IPS-20b (cell line): Measurements from ENCODE around the gene KRTAP10-8.
"Not testable (repeated sequence)": the region's sequence is repeated elsewhere in the genome, so short reads cannot be mapped to it uniquely, and the experiment has no call there.

ENCODE experiments used
- H3K27ac ChIP-seq: one replicate; pipeline ENCODE4 v1.5.1; 2013; ENCODE audit warnings: low read length
- H3K27me3 ChIP-seq: 2 replicates; pipeline ENCODE4 v1.6.1; 2013; ENCODE audit warnings: mild to moderate bottlenecking, low read length, inconsistent platforms; ENCODE audit not compliant: insufficient read depth
- H3K36me3 ChIP-seq: 2 replicates; pipeline ENCODE4 v1.6.1; 2013; ENCODE audit warnings: low read depth, mild to moderate bottlenecking, inconsistent platforms, low read length, moderate library complexity; ENCODE audit not compliant: insufficient read depth
- H3K4me1 ChIP-seq: 2 replicates; pipeline ENCODE4 v1.6.1; 2013; ENCODE audit warnings: mild to moderate bottlenecking, control low read depth, inconsistent platforms, low read length, moderate library complexity; ENCODE audit not compliant: insufficient read depth
- H3K4me3 ChIP-seq: 2 replicates; pipeline ENCODE4 v1.5.1; 2013; ENCODE audit warnings: mild to moderate bottlenecking, low read length, inconsistent platforms
- H3K9ac ChIP-seq: 2 replicates; pipeline ENCODE4 v1.6.1; 2013; ENCODE audit warnings: low read depth, mild to moderate bottlenecking, inconsistent platforms, low read length, moderate library complexity
- H3K9me3 ChIP-seq: 2 replicates; pipeline ENCODE4 v1.6.1; 2013; ENCODE audit warnings: mild to moderate bottlenecking, low read depth, low read length, inconsistent platforms; ENCODE audit not compliant: insufficient read depth

The KRTAP10-8 gene

DNA sequence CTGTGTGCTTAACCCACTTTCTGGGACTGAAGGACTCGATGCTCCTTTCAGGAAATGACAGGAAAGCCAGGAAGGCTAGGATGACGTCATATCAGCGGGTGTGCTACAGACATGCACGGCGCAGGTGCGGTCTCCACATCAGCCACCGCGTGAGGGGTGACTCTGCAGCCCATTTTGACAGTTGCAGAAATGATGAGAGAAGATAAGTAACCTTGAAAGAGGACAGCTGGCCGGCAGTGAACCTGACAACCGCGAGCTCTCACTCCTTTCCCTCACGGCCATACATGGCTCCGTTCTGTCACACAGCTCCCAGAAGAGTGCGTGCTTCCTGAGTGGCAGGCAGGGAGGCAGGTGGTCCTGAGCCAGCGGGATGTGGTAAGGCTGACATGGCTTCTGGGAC lies 29.8 kb upstream of the KRTAP10-8 start:
- Histone ChIP-seq H3K27ac (no peak overlapping the region), H3K4me3 (no peak overlapping the region), H3K9ac (no peak overlapping the region), H3K4me1 (no peaks in the 10 kb centered on the region), H3K36me3 (no peaks in the 10 kb centered on the region), H3K27me3 (no peaks in the 10 kb centered on the region), H3K9me3 (peaks cover 3% of the 10 kb centered on the region; the same call in 1 of the 2 replicates)

- H3K36me3 ChIP-seq, result no peaks in the 10 kb centered on the region
- H3K27ac ChIP-seq, result no peak overlapping the region
- H3K9me3 ChIP-seq, result no peaks in the 10 kb centered on the region
Observed at GRCh38 chr21:44583089-44583799, 28.6 kb upstream of the KRTAP10-8 start.

DNA sequence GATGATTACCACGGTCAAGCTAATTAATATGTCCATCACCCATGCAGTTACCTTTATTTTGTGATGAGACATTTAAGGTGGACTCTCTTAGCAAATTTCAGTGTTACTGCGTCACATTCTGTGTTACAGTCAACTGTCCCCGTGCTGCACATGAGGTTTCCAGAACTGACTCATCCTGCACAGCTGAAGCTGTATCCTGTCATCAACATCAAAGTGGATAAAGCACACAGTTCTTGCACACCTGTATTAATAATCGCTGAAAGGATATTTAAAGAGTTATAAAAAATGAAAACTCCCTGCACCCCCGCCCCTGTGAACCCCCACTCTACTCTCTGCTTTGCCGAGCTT lies 28.1 kb upstream of the KRTAP10-8 start:
- no peak overlapping the region for H3K9ac ChIP-seq
- H3K4me3 ChIP-seq, result no peak overlapping the region
- H3K27me3 ChIP-seq, result no peaks in the 10 kb centered on the region
- H3K36me3 ChIP-seq, result no peaks in the 10 kb centered on the region
- no peaks in the 10 kb centered on the region for H3K4me1 ChIP-seq
- no peaks in the 10 kb centered on the region for H3K9me3 ChIP-seq
- no peak overlapping the region for H3K27ac ChIP-seq

More at GRCh38 chr21:44583089-44583799, 28.6 kb upstream of the KRTAP10-8 start:
- Histone ChIP-seq H3K27me3 (no peaks in the 10 kb centered on the region), H3K4me1 (no peaks in the 10 kb centered on the region), H3K4me3 (no peak overlapping the region), H3K9ac (no peak overlapping the region)

DNA sequence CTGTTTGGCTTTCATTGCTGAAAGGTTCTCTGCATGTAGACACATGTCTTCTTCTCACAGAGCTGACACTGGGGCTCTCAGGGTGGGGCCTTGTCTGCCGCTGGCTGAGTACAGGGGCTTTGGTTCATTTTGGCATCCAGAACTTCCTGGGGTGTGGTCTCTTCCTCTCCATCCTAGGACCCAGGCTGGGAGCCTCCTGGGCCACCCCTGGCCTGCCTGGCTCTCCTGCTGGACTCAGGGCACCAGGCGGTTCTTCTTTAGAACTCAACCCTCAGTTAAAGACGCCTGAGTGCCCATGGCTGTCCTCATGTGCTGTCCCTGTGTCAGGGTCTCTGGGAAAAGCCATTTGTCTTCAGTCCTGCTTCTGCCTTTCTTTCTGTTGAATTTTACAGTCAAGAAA lies 26.0 kb upstream of the KRTAP10-8 start:
- H3K9ac ChIP-seq, result no peak overlapping the region
- H3K4me1 ChIP-seq, result no peaks in the 10 kb centered on the region
- no peak overlapping the region for H3K27ac ChIP-seq
- H3K9me3 ChIP-seq, result no peaks in the 10 kb centered on the region
- no peaks in the 10 kb centered on the region for H3K27me3 ChIP-seq
- H3K36me3 ChIP-seq, result no peaks in the 10 kb centered on the region
- H3K4me3 ChIP-seq, result no peak overlapping the region

GRCh38 chr21:44589094-44589493 lies 22.8 kb upstream of the KRTAP10-8 start:
- no peak overlapping the region for H3K9ac ChIP-seq
- H3K9me3 ChIP-seq, result no peaks in the 10 kb centered on the region
- peaks cover 8% of the 10 kb centered on the region; the same call in 1 of the 2 replicates for H3K4me1 ChIP-seq
- H3K4me3 ChIP-seq, result no peak overlapping the region
- H3K36me3 ChIP-seq, result no peaks in the 10 kb centered on the region
- H3K27ac ChIP-seq, result no peak overlapping the region
- H3K27me3 ChIP-seq, result no peaks in the 10 kb centered on the region

- no peak overlapping the region for H3K9ac ChIP-seq
- peaks cover 8% of the 10 kb centered on the region; the same call in 1 of the 2 replicates for H3K4me1 ChIP-seq
- no peaks in the 10 kb centered on the region for H3K36me3 ChIP-seq
- no peaks in the 10 kb centered on the region for H3K9me3 ChIP-seq
- H3K27me3 ChIP-seq, result no peaks in the 10 kb centered on the region
- H3K27ac ChIP-seq, result no peak overlapping the region
- no peak overlapping the region for H3K4me3 ChIP-seq
Observed at GRCh38 chr21:44589586-44590305, 22.1 kb upstream of the KRTAP10-8 start.

DNA sequence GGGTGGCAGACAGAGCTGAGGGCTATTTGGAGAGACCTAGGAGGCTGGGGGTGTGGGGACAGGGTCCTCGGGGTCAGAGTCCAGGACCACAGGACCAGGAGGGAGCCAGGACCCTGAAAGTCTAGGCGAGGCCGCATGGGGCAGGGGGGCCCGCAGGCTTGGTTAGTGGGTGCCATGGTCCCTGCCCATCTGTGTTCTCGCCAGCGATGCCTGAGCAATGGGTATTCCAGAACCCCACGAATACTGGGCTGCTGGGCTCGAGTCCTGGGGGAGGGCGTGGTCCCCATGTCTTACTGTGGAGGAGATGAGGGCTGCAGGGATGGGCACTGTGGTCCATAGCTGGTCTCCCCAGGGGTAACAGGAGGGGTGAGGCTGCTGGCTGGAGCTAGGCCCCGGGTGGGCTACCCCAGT lies 21.6 kb upstream of the KRTAP10-8 start:
- Histone ChIP-seq H3K27ac (no peak overlapping the region), H3K9ac (no peak overlapping the region), H3K9me3 (no peaks in the 10 kb centered on the region), H3K4me1 (peaks cover 8% of the 10 kb centered on the region; the same call in 1 of the 2 replicates), H3K36me3 (no peaks in the 10 kb centered on the region), H3K27me3 (no peaks in the 10 kb centered on the region), H3K4me3 (no peak overlapping the region)

DNA sequence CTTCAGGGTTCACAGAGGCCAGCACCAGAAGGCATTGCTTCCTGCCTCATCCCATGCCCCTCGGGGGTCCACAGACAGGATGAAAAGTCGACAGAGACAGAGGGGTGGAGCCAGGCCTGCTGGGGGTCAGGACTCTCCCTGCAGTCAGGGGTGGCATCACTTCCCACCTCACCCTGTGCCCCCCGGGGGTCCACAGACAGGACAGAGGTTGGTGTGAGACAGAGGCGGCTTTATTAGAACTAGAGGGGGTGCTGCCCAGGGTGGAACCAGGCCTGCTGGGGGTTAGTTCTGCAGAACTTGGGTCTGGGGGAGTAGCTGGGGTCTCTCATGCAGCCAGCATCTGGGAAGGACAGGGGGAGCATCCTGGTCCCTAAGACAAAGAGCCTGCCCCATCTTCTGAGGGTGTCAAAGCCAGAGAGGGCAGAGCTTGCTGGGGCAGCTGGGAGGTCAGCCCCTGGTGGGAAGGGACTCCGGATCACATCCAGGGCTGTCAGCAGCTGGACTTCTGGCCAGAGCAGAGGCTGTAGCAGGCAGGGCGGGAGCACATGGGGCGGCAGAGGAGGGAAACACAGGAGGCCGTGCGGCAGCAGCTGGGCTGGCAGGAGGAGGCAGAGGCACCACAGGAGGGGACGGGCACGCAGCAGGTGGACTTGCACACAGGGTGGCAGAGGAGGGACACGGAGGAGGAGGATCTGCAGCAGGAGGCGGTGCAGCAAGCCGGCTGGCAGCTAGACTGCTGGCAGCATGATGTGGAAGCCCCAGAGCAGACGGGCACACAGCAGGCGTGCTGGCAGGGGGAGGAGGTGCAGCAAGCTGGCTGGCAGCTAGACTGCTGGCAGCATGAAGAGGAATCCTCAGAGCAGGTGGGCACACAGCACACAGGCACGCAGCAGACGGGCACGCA lies 20.7 kb upstream of the KRTAP10-8 start:
- not testable (repeated sequence) for H3K9me3 ChIP-seq, H3K36me3 ChIP-seq, H3K27ac ChIP-seq, H3K4me1 ChIP-seq, H3K4me3 ChIP-seq, H3K27me3 ChIP-seq, H3K9ac ChIP-seq

GRCh38 chr21:44591801-44592130 lies 20.1 kb upstream of the KRTAP10-8 start:
- H3K4me1 ChIP-seq, H3K27ac ChIP-seq, H3K36me3 ChIP-seq, H3K27me3 ChIP-seq, H3K4me3 ChIP-seq, H3K9ac ChIP-seq, H3K9me3 ChIP-seq: not testable (repeated sequence)

DNA sequence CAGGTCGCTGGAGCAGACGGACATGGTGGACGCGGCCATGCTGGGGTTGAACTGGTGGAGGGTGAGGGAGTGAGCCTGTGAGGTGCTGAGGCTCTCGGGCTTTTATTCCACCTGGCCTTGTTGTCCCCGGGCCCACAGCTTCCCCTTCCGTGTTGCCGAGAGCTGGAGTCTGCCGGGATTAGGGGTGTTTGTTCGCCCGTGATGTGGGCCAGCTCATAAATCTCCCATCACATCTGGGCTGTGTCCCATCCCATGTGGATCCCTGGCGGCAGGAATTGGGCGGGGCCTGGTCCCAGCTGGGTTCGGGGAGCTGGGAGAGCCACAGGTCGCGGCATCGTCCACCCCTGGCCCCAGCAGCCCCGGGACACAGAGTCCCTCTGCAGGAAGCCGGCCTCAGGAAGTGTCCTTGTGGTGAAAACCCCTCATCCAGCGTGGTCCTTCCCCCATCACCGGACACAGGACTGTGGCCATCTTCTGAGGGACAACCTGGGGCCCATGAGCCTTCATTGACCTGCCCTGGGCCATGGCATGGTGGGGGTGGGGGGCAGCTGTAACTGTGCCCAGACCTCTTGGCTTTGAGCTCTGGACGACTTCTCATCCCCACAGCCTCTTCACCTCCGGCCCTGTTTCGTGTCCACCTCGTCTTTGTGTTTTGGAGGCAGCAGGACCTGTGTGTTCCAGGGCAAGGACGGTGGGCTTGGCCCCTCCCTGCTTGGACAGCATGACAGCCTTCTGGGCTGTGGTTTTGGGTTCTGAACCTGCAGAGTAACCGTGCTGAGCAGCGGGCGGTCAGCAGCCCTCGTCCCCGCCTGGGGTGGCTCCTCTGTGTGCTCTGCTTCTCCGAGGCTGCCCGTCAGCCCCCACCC lies 19.2 kb upstream of the KRTAP10-8 start, which contains the start of gene KRTAP10-6:
Gene KRTAP10-6 (minus strand): TSS at position 60 of the 866 bp plus-strand sequence. CDS start 21 bp downstream, at position 39.
- Histone ChIP-seq H3K36me3 (no peaks in the 10 kb centered on the region), H3K27me3 (no peaks in the 10 kb centered on the region), H3K4me1 (peaks cover 8% of the 10 kb centered on the region; the same call in 1 of the 2 replicates), H3K9ac (no peak within 1 kb of the TSS), H3K27ac (no peak within 1 kb of the TSS), H3K4me3 (no peak within 1 kb of the TSS), H3K9me3 (no peaks in the 10 kb centered on the region)
